ENCODE results near the gene ANKS1B.

DNA sequence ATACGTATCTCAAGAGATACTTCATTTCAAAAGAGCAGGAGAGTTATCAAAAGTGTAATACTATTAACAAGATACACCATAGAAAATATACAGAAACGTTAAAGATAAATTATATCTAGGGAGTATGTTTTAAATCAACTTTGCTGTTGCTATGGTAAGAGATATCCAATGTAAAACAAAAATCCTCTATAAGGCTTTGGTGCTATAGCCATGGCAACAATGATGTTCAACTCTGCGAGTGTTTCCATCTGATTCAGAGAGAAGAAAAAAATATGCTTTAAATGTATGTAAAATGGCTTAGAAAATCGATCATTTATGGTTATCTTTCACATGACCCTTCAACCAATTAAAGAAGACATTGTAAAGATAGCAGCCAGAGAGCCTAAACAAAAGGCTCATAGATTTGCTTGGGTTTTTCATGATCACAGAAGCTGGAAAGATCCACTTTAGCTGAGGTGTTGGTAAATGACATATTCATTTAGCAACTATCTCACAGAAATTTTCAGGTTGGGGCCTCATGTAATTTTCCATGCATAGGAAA is 724.2 kb downstream of the ANKS1B start:
- TF ChIP-seq, protein P1, sequence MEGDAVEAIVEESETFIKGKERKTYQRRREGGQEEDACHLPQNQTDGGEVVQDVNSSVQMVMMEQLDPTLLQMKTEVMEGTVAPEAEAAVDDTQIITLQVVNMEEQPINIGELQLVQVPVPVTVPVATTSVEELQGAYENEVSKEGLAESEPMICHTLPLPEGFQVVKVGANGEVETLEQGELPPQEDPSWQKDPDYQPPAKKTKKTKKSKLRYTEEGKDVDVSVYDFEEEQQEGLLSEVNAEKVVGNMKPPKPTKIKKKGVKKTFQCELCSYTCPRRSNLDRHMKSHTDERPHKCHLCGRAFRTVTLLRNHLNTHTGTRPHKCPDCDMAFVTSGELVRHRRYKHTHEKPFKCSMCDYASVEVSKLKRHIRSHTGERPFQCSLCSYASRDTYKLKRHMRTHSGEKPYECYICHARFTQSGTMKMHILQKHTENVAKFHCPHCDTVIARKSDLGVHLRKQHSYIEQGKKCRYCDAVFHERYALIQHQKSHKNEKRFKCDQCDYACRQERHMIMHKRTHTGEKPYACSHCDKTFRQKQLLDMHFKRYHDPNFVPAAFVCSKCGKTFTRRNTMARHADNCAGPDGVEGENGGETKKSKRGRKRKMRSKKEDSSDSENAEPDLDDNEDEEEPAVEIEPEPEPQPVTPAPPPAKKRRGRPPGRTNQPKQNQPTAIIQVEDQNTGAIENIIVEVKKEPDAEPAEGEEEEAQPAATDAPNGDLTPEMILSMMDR (IDR thresholded peaks at IDR 0.05; ENCODE audit: low read length) = no peak
- TF ChIP-seq EZH2 (IDR thresholded peaks at IDR 0.05; ENCODE audit: borderline replicate concordance, low read length) = no peak

All from OCI-LY1 (cell line).